ENCODE results near the gene CEP112. TPM values are rescaled to one million over a fixed set of nuclear protein-coding genes. Genes with fewer than 3 reads are reported as not detected.

CEP112 gene
- total and polyA plus RNA-seq, 2 of the 8 experiments (the other 6 are each of a cell fraction or from before 2014, with no cell fraction given) = 0.62 to 3.1 TPM

DNA sequence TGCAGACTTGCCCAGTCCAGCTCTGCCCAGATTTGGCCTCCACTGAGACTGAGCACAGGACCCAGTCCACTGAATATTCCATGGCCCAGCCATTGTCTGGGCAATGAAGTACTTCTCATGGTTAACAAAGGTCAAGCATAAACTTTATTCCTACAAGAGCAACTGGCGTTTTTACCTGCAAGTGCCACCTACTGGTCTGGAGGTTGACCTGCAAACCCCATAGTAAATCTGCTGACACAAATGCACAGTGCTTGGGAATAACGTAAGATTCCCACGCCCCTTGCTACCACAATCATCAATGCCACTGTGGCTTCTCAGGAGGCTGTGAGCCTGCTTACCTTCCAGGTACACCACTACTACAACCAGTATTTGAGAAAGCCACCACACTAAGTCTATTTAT is 170.2 kb downstream of the CEP112 start:
- no peak overlapping the region for H4K91ac ChIP-seq (replicated peaks; ENCODE audit: insufficient read length, low read length)
- H3K27ac ChIP-seq (ENCODE audit: low read depth, low read length) = no peak overlapping the region
- H4K5ac ChIP-seq (ENCODE audit: insufficient read length, low read depth, low read length) = no peak overlapping the region
- no peaks in the 10 kb centered on the region for H3K79me1 ChIP-seq (ENCODE audit: low read depth, low read length)
- H3K14ac ChIP-seq (ENCODE audit: insufficient read length) = no peak overlapping the region
- no peaks in the 10 kb centered on the region for H3K79me2 ChIP-seq (ENCODE audit: control insufficient read depth in 1 of 2, insufficient read depth in 2 of 2, low read length in 2 of 2)
- H3K4me2 ChIP-seq (ENCODE audit: insufficient read depth in 1 of 2, low read depth in 2 of 2, low read length in 2 of 2) = no peak overlapping the region
- H3K23me2 ChIP-seq (ENCODE audit: low read depth, low read length) = no peaks in the 10 kb centered on the region
- no peak overlapping the region for H3K4ac ChIP-seq (replicated peaks; ENCODE audit: insufficient read length, low read depth, low read length)
- 0 out of 4 replicates have a peak, but pooled peaks cover 0 to 5% of the 10 kb centered on the region in 2 experiments for H3K9me3 ChIP-seq (ENCODE audit: insufficient read depth in 2 of 2, low read depth in 1 of 2, low read length in 1 of 2)
- H4K20me1 ChIP-seq (replicated peaks in 1 of 2; ENCODE audit: control insufficient read depth in 1 of 2, insufficient read depth in 2 of 2, low read length in 2 of 2) = no peaks in the 10 kb centered on the region
- H3K4me1 ChIP-seq (replicated peaks in 1 of 4; ENCODE audit: control insufficient read depth in 3 of 4, insufficient read depth in 4 of 4, low read length in 3 of 4) = no peaks in the 10 kb centered on the region
- DNase-seq (ENCODE audit: low read depth in 1 of 2, low spot score in 2 of 2) (no peak), FAIRE-seq (no peak)
- no peak overlapping the region for H4K8ac ChIP-seq (ENCODE audit: extremely low read depth, insufficient read depth, low read length)
- H2BK20ac ChIP-seq (ENCODE audit: low read length) = no peak overlapping the region
- H2AFZ ChIP-seq (ENCODE audit: low read length) = no peak overlapping the region
- WGBS, 2 experiments (ENCODE audit: extremely low coverage in 1 of 2, insufficient coverage in 1 of 2, insufficient read length in 1 of 2, insufficient replicate concordance in 2 of 2, low coverage in 1 of 2, low lambda C conversion rate in 2 of 2, missing lambda C conversion rate in 1 of 2) = 57% methylated on average over 3 of the region's 3 CpGs; no CpG with 5 or more reads in 1 of the 2 experiments
- no peak overlapping the region for H2BK5ac ChIP-seq (ENCODE audit: low read depth, low read length)
- no peak overlapping the region for H2BK12ac ChIP-seq (ENCODE audit: low read depth, low read length)
- no peak overlapping the region for H2BK120ac ChIP-seq (replicated peaks; ENCODE audit: low read depth, low read length)
- no peak overlapping the region for H2BK15ac ChIP-seq (ENCODE audit: low read length)
- H3K36me3 ChIP-seq (ENCODE audit: control insufficient read depth in 2 of 4, insufficient read depth in 4 of 4, low read length in 3 of 4) = no peaks in the 10 kb centered on the region; a peak in 1 of 8 replicates
- no peak overlapping the region for H2AK5ac ChIP-seq (ENCODE audit: low read depth, low read length)
- H3K9ac ChIP-seq (replicated peaks in 1 of 4; ENCODE audit: extremely low read depth in 1 of 4, low read depth in 3 of 4, low read length in 3 of 4) = no peak overlapping the region
- H3K4me3 ChIP-seq (ENCODE audit: extremely low read depth in 1 of 4, insufficient read depth in 2 of 4, low read depth in 3 of 4, low read length in 4 of 4) = no peak overlapping the region
- ChIA-PET POLR2A (ENCODE audit: partially characterized antibody) (no interaction called here), CTCF (ENCODE audit: partially characterized antibody) (interaction anchor here (0.6 to 0.8 kb wide), 2 partner anchors 169 to 838 kb away, joined by 3 to 4 read pairs; no protein-coding TSS in a partner anchor)
- H3K27me3 ChIP-seq (replicated peaks in 1 of 4; ENCODE audit: control insufficient read depth in 3 of 4, extremely low read depth in 1 of 4, insufficient read depth in 3 of 4, low read length in 3 of 4) = no peaks in the 10 kb centered on the region
- no peak overlapping the region for H3K23ac ChIP-seq (ENCODE audit: insufficient read length)
- TF ChIP-seq FOSL1 (IDR thresholded peaks at IDR 0.05; ENCODE audit: insufficient read depth, low read depth, low read length) (no peak), RBBP5 (IDR thresholded peaks at IDR 0.05; ENCODE audit: borderline replicate concordance, low read depth, low read length) (no peak), RAD21 (IDR thresholded peaks at IDR 0.05 in 1 of 2, conservative IDR thresholded peaks at IDR 0.05 in 1 of 2; ENCODE audit: low read depth in 2 of 2, low read length in 2 of 2) (peak in 1 of 2 experiments; percentile 18; a peak in 1 of 4 replicates)
- TF ChIP-seq, protein P1, sequence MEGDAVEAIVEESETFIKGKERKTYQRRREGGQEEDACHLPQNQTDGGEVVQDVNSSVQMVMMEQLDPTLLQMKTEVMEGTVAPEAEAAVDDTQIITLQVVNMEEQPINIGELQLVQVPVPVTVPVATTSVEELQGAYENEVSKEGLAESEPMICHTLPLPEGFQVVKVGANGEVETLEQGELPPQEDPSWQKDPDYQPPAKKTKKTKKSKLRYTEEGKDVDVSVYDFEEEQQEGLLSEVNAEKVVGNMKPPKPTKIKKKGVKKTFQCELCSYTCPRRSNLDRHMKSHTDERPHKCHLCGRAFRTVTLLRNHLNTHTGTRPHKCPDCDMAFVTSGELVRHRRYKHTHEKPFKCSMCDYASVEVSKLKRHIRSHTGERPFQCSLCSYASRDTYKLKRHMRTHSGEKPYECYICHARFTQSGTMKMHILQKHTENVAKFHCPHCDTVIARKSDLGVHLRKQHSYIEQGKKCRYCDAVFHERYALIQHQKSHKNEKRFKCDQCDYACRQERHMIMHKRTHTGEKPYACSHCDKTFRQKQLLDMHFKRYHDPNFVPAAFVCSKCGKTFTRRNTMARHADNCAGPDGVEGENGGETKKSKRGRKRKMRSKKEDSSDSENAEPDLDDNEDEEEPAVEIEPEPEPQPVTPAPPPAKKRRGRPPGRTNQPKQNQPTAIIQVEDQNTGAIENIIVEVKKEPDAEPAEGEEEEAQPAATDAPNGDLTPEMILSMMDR (IDR thresholded peaks at IDR 0.05; ENCODE audit: control extremely low read depth in 1 of 3, insufficient read depth in 1 of 3, low read depth in 1 of 3, low read length in 3 of 3) = peak; percentile 20 to 50 (median 23)
- no peak overlapping the region for H3K18ac ChIP-seq (ENCODE audit: extremely low read depth, low read length)
- H3K56ac ChIP-seq (replicated peaks; ENCODE audit: insufficient read length, low read depth, low read length) = no peak overlapping the region

Measured in H1 (cell line).